NCI-H1694 (cell line): ENCODE measurements around the gene ZNF414.

Source experiments
- DNase-seq: peaks from one replicate; lab custom pipeline; 2025; lab: John Stamatoyannopoulos, UW

ZNF414 gene

DNA sequence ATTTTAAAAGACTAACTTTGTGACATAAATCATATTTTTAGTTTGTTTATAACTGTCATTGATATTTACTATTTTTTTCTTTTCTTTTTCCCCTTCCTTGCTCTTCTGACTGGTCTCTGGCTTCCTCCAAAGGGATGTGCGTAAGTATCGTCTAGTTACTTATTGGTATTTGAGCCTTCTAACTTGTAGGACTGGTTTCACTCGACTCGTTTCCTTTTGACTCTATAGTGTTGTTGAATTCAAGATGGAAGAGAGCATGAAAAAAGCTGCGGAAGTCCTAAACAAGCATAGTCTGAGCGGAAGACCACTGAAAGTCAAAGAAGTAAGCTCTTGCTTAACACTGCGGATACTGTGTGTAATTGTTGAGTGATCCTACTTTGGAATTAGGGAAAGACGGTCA lies 50.6 kb downstream of the ZNF414 start:
- no peak for DNase-seq

- DNase-seq, result no peak
Observed at GRCh38 chr19:8462571-8462970, 51.4 kb downstream of the ZNF414 start.

DNA sequence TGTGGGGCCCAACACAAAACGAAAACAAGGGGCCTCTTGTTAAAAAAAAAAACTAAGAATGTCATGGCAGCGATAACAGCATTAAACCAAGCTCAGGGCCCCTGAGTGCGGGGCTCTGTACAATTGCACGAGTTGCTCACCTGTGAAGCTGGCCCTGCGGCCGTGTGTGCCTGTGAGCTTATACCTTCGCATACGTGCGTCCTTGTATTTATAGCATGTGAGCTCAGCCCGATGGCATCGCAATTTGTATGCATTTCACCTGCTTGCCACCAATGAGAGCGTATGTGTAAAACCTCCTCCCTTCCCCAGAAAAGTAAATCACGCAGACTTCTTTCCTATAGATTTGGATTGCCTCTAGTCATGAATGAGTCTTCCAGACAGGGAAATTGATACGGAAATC lies 52.1 kb downstream of the ZNF414 start:
- DNase-seq, result no peak

DNA sequence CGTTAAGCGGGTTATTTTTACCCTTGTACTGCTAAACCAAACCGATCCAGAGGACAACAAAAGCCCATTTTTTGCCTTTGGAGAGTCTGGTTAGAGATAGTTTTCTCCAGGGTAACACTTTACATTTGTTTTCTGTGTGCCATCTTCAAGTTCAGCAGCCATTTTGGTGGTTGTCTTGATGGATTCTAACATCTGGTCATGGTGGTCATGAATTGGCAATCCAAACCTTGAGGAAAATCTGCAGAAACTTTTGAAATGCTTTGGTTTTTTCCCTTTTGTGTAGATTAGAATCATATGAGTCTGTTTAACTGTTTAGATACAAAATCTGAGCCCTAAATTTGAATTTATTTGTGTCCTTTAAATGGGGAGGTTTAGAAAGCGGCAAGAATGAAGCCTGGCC lies 52.6 kb downstream of the ZNF414 start:
- DNase-seq, result no peak

DNA sequence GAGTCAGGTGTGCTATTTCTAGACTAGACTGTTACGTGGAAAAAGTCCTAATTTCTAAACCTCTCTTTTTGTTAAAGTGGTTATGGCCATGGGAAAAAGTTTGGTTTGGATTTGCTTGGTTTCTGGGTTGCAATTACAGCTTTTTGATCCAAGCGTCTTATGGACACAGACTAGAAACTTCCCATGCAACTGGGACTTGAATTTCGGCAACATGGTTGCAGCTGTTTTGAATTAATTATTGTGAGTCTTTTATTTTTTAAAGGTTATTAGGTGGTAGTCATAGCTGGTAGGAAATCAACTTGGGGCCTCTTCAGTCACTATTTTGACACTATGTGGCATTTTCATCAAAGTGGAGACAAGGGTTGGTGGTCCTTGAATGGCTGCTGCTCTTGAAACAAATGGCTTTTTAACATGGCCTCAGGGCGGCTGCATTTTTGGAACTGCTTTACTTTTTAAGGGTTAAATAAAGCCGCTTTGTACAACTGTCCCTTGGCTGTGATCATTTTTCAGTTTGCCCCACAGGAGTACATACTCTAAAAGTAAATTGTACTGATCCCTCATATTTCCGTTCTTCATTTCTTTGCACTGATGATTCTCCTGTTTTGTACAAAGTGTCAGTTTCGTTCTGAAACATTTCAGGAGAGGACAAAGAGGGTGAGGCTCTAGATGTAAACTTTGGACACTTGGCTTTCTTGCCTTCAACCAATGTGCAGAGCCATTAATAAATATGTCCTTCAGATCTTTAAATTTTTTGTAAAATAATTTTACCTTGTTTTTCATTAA lies 53.3 kb downstream of the ZNF414 start:
- no peak for DNase-seq
